IPS-20b (cell line): ENCODE results near the gene TOMM20.

ENCODE experiments used
- H3K27ac ChIP-seq: one replicate; pipeline ENCODE4 v1.5.1; 2013; ENCODE audit warnings: low read length
- H3K27me3 ChIP-seq: 2 replicates; pipeline ENCODE4 v1.6.1; 2013; ENCODE audit warnings: mild to moderate bottlenecking, low read length, inconsistent platforms; ENCODE audit not compliant: insufficient read depth
- H3K36me3 ChIP-seq: 2 replicates; pipeline ENCODE4 v1.6.1; 2013; ENCODE audit warnings: low read depth, mild to moderate bottlenecking, inconsistent platforms, low read length, moderate library complexity; ENCODE audit not compliant: insufficient read depth
- H3K4me1 ChIP-seq: 2 replicates; pipeline ENCODE4 v1.6.1; 2013; ENCODE audit warnings: mild to moderate bottlenecking, control low read depth, inconsistent platforms, low read length, moderate library complexity; ENCODE audit not compliant: insufficient read depth
- H3K4me3 ChIP-seq: 2 replicates; pipeline ENCODE4 v1.5.1; 2013; ENCODE audit warnings: mild to moderate bottlenecking, low read length, inconsistent platforms
- H3K9ac ChIP-seq: 2 replicates; pipeline ENCODE4 v1.6.1; 2013; ENCODE audit warnings: low read depth, mild to moderate bottlenecking, inconsistent platforms, low read length, moderate library complexity
- H3K9me3 ChIP-seq: 2 replicates; pipeline ENCODE4 v1.6.1; 2013; ENCODE audit warnings: mild to moderate bottlenecking, low read depth, low read length, inconsistent platforms; ENCODE audit not compliant: insufficient read depth

TOMM20 gene

DNA sequence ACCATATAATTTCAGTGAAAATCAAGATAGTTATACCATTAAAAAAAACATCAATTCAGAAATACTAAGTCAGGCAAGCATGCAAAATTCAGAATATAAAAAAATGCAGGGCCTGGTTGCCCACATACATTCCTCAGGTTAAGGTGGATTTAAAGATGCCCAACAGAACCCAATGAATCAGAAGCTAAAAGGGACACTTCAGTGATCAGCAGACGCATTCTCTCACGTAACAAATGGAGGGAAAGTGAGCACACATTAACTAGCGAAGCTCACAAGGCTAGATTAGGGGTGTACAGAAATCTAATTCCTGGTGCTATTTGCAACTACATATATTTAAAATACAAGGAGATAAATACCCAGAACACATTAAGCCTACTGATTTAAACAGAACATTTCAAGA is 17.5 kb downstream of the TOMM20 start:
- no peak overlapping the region for H3K9ac ChIP-seq
- no peak overlapping the region for H3K4me3 ChIP-seq
- no peaks in the 10 kb centered on the region for H3K27me3 ChIP-seq
- no peaks in the 10 kb centered on the region for H3K9me3 ChIP-seq
- peaks cover 93% of the 10 kb centered on the region for H3K36me3 ChIP-seq
- no peaks in the 10 kb centered on the region for H3K4me1 ChIP-seq
- no peak overlapping the region for H3K27ac ChIP-seq

GRCh38 chr1:235108876-235109275 is 19.8 kb downstream of the TOMM20 start:
- no peak overlapping the region for H3K27ac ChIP-seq
- H3K36me3 ChIP-seq, result peaks cover 72% of the 10 kb centered on the region
- H3K27me3 ChIP-seq, result peaks cover 2% of the 10 kb centered on the region; the same call in 1 of the 2 replicates
- H3K9me3 ChIP-seq, result no peaks in the 10 kb centered on the region
- H3K4me3 ChIP-seq, result no peak overlapping the region
- H3K4me1 ChIP-seq, result peaks cover 2% of the 10 kb centered on the region; the same call in 1 of the 2 replicates
- no peak overlapping the region for H3K9ac ChIP-seq

DNA sequence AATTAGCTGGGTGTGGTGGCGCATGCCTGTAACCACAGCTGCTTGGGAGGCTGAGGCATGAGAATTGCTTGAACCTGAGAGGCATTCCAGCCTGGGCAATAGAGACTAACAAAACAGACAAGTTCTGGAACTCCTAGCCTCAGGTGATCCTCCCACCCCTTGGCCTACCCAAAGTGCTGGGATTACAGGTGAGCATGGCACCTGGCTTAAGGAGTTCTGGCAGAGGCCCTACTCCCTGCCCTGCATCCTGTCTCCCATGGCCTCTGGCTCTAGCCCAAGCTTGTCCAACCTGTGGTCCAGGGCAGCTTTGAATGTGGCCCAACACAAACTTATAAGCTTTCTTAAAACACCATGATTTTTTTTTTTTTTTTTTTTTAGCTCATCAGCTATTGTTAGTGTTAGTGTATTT is 20.4 kb downstream of the TOMM20 start:
- peaks cover 65% of the 10 kb centered on the region for H3K36me3 ChIP-seq
- H3K27ac ChIP-seq, result no peak overlapping the region

GRCh38 chr1:235107368-235108184 is 21.1 kb downstream of the TOMM20 start:
- H3K27ac ChIP-seq, result no peak overlapping the region
- no peak overlapping the region for H3K9ac ChIP-seq
- H3K27me3 ChIP-seq, result peaks cover 5% of the 10 kb centered on the region; the same call in 1 of the 2 replicates
- H3K4me1 ChIP-seq, result peaks cover 3% of the 10 kb centered on the region; the same call in 1 of the 2 replicates
- H3K4me3 ChIP-seq, result no peak overlapping the region
- peaks cover 59% of the 10 kb centered on the region for H3K36me3 ChIP-seq
- no peaks in the 10 kb centered on the region for H3K9me3 ChIP-seq

More for the DNA sequence above, 20.4 kb downstream of the TOMM20 start:
- Histone ChIP-seq H3K27me3 (peaks cover 5% of the 10 kb centered on the region; the same call in 1 of the 2 replicates), H3K4me3 (no peak overlapping the region), H3K4me1 (peaks cover 3% of the 10 kb centered on the region; the same call in 1 of the 2 replicates), H3K9me3 (no peaks in the 10 kb centered on the region), H3K9ac (no peak overlapping the region)

GRCh38 chr1:235106457-235106856 is 22.2 kb downstream of the TOMM20 start:
- Histone ChIP-seq H3K27me3 (peaks cover 5% of the 10 kb centered on the region; the same call in 1 of the 2 replicates), H3K9ac (no peak overlapping the region), H3K9me3 (no peaks in the 10 kb centered on the region), H3K4me1 (peaks cover 3% of the 10 kb centered on the region; the same call in 1 of the 2 replicates), H3K4me3 (no peak overlapping the region), H3K27ac (no peak overlapping the region), H3K36me3 (peaks cover 48% of the 10 kb centered on the region)

DNA sequence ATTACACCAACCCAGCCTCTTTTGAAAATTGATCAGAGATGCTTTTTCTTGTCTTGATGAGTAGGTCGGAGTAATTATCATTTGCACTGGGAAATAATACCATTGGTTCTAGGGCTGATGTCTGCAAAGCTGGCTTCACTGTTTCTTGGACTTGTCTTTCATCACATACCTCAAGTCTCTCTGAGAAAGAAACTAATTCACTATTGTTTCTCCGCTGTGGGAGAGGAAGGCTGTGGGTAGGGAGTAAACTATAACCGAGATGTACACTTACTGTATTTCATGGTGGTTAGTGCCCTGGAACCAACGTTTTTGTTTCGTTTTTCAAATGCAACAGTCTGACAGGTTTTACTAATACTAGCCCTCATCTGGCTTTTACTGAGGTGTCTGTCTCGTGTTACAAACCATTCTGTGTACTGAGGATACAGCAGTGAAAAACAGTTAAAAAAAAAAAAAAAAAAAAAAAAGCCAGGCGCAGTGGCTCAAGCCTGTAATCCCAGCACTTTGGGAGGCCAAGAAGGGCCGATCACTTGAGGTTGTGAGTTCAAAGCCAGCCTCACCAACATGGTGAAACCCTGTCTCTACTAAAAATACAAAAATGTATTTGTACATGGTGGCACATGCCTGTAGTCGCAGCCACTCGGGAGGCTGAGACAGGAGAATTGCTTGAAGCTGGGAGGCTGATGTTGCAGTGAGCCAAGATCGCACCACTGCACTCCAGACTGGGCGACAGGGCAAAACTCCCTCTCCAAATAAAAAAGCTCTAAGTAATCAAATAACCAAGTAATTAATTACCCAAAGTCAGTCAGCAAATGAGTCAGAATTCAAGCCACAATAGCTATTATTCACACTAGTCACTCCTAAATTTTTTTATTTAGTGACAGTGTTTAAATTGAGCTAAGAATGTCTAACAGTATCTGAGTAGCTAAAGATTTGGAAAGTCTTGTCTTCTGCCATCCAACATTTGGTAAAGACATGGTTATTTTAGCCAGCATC is 23.3 kb downstream of the TOMM20 start:
- Histone ChIP-seq H3K36me3 (peaks cover 37% of the 10 kb centered on the region), H3K4me3 (no peak overlapping the region), H3K9me3 (no peaks in the 10 kb centered on the region), H3K4me1 (peaks cover 3% of the 10 kb centered on the region; the same call in 1 of the 2 replicates), H3K27me3 (peaks cover 5% of the 10 kb centered on the region; the same call in 1 of the 2 replicates), H3K9ac (no peak overlapping the region), H3K27ac (no peak overlapping the region)

- no peaks in the 10 kb centered on the region for H3K9me3 ChIP-seq
- no peak overlapping the region for H3K27ac ChIP-seq
- no peak overlapping the region for H3K4me3 ChIP-seq
- peaks cover 3% of the 10 kb centered on the region; the same call in 1 of the 2 replicates for H3K4me1 ChIP-seq
- no peak overlapping the region for H3K9ac ChIP-seq
- peaks cover 5% of the 10 kb centered on the region; the same call in 1 of the 2 replicates for H3K27me3 ChIP-seq
- peaks cover 13% of the 10 kb centered on the region; the same call in 1 of the 2 replicates for H3K36me3 ChIP-seq
Measured at GRCh38 chr1:235102993-235103411, 25.6 kb downstream of the TOMM20 start.

GRCh38 chr1:235102259-235102582 is 26.4 kb downstream of the TOMM20 start:
- no peak overlapping the region for H3K9ac ChIP-seq
- H3K36me3 ChIP-seq, result peaks cover 5% of the 10 kb centered on the region; the same call in 1 of the 2 replicates
- peaks cover 3% of the 10 kb centered on the region; the same call in 1 of the 2 replicates for H3K4me1 ChIP-seq
- H3K9me3 ChIP-seq, result no peaks in the 10 kb centered on the region
- no peak overlapping the region for H3K4me3 ChIP-seq
- H3K27me3 ChIP-seq, result peaks cover 5% of the 10 kb centered on the region; the same call in 1 of the 2 replicates
- no peak overlapping the region for H3K27ac ChIP-seq

DNA sequence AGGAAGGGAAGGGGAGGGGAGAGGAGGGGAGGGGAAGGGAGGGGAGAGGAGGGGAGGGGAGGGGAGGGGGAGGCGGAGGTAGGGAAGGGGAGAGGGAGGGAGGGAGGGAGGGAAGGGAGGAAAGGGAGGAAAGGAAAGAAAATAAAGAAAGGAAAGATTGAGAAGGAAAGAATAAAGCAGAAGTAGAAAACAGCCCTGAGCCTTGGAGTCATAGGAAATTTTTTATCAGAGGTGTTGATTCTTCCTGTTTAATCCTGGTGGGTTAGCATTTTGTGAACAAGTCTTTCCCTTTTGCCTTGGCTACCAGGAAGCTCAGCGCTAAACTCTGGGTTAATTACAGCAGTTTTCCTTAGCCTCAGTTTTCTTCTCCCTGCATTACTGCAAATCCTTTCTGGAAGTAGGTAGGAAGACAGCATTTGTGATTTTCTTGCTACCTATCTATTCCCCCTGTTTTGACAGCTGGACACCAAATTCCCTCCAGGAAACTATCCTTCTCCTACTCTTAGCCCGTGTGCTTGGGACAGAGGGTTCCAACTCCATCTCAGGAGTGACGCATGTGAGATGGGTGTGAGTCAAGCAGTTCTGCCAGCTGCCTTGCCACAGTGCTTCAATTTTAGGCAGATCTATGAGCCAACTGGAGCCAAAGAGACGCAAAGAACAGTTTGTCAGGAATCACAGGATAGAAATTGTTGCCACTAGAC is 26.9 kb downstream of the TOMM20 start:
- Histone ChIP-seq H3K9ac (no peak overlapping the region), H3K27me3 (peaks cover 5% of the 10 kb centered on the region; the same call in 1 of the 2 replicates), H3K4me1 (peaks cover 3% of the 10 kb centered on the region; the same call in 1 of the 2 replicates), H3K9me3 (no peaks in the 10 kb centered on the region), H3K4me3 (no peak overlapping the region), H3K27ac (no peak overlapping the region), H3K36me3 (0 out of 2 replicates have a peak, but pooled peaks cover under 1% of the 10 kb centered on the region)

GRCh38 chr1:235100194-235100772 is 28.4 kb downstream of the TOMM20 start:
- Histone ChIP-seq H3K36me3 (no peaks in the 10 kb centered on the region), H3K9me3 (no peaks in the 10 kb centered on the region), H3K27me3 (peaks cover 5% of the 10 kb centered on the region; the same call in 1 of the 2 replicates), H3K4me1 (peaks cover 3% of the 10 kb centered on the region; the same call in 1 of the 2 replicates), H3K4me3 (no peak overlapping the region), H3K27ac (no peak overlapping the region), H3K9ac (no peak overlapping the region)
